ENCODE measurements around the gene PPP6R1. TPM values are rescaled to one million over a fixed set of nuclear protein-coding genes. Genes with fewer than 3 reads are reported as not detected.

PPP6R1 gene
- total RNA-seq, 1 donor from 2014 or later: 30.4 TPM

DNA sequence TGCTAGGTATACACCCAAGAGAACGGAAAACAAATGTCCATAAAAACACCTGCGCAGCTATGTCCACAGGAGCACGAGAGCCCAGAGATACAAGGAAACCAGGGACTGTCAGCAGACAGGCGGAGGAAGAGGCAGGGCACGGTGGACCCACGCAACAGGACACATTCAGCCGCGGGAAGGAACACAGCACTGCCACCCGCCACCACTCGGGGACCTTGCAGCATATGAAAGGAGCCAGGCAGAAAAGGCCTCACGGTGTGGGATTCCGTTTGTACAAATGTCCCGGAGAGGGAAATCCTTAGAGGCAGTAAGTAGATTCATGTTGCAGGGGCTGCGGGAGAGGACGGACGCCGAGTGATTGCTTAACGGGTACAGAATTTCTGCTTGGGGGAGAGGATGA lies 13.3 kb upstream of the PPP6R1 start:
- Histone ChIP-seq H3K4me3 (no peak overlapping the region), H3K36me3 (peaks cover 0 to 50% of the 10 kb centered on the region in 2 donors), H3K27me3 (no peaks in the 10 kb centered on the region), H3K9me3 (no peaks in the 10 kb centered on the region), H3K27ac (no peak overlapping the region), H3K4me1 (no peaks in the 10 kb centered on the region)
- intact Hi-C loops (cut with DNase I): no loop called here
- DNase-seq (ENCODE audit: extremely low spot score in 2 of 2): no peak
- TF ChIP-seq POLR2AphosphoS5 (IDR thresholded peaks at IDR 0.05; ENCODE audit: insufficient read depth in 1 of 2, low read depth in 1 of 2) (no peak), POLR2A (IDR thresholded peaks at IDR 0.05) (no peak)
- TF ChIP-seq, protein P1, sequence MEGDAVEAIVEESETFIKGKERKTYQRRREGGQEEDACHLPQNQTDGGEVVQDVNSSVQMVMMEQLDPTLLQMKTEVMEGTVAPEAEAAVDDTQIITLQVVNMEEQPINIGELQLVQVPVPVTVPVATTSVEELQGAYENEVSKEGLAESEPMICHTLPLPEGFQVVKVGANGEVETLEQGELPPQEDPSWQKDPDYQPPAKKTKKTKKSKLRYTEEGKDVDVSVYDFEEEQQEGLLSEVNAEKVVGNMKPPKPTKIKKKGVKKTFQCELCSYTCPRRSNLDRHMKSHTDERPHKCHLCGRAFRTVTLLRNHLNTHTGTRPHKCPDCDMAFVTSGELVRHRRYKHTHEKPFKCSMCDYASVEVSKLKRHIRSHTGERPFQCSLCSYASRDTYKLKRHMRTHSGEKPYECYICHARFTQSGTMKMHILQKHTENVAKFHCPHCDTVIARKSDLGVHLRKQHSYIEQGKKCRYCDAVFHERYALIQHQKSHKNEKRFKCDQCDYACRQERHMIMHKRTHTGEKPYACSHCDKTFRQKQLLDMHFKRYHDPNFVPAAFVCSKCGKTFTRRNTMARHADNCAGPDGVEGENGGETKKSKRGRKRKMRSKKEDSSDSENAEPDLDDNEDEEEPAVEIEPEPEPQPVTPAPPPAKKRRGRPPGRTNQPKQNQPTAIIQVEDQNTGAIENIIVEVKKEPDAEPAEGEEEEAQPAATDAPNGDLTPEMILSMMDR (IDR thresholded peaks at IDR 0.05): no peak

DNA sequence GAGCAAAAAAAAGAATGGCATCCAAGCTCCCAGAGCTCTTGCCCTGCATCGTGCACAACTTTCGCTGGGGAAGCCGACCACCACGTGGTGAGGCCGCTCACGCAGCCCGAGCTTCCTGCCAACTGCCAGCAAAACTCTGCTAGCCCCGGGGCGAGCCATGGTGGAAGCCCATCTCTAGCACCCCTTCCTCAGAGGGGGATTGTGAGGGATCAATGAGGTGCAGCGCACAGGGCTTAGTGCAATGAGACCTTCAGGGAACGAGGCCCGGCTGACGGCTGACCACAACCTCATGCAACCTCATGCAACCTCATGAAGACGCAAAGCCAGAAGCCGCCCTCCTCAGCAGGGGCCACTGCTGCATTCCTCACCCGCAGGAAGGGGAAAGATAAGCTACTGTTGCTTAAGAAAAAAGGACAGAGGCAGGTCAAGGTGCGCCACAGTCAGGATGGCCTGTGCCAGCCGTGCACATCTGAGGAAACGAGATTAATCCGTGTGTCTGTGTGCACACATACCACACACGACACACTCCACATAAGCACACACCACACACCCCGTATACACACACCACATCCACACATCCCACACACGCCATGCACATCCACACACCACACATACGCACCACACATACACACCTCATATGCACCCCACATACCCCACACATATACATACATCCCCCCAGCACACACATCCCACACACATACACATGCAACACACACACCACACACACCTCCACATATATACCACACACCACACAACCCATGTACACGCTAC lies 11.5 kb upstream of the PPP6R1 start:
- Histone ChIP-seq H3K9me3 (no peaks in the 10 kb centered on the region), H3K4me1 (no peaks in the 10 kb centered on the region), H3K36me3 (peaks cover 0 to 42% of the 10 kb centered on the region in 2 donors), H3K27me3 (no peaks in the 10 kb centered on the region), H3K4me3 (no peak overlapping the region), H3K27ac (no peak overlapping the region)
- TF ChIP-seq, protein P1 (IDR thresholded peaks at IDR 0.05): no peak
- TF ChIP-seq POLR2AphosphoS5 (IDR thresholded peaks at IDR 0.05; ENCODE audit: insufficient read depth in 1 of 2, low read depth in 1 of 2) (no peak), POLR2A (IDR thresholded peaks at IDR 0.05) (no peak)
- no peak for DNase-seq (ENCODE audit: extremely low spot score in 2 of 2)
- intact Hi-C loops (cut with DNase I): no loop called here

DNA sequence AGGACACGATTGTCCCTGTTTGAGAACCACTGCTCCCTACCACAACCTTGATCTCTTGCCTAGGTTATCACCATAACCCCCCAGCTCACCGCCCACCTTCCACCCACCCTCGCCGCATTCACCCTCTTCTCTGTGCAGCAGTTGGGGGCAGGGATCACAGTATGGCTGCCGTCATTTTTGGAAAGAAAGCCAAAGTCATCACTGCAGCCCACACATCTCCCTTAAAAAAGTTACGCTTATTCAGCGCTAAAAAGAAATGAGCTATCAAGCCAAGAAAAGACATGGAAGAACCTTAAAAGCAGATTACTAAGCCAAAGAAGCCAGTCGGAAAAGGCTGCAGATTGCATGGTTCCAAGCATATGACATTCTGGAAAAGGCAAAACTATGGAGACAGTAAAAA lies 10.5 kb upstream of the PPP6R1 start:
- no peak for DNase-seq (ENCODE audit: extremely low spot score in 2 of 2)
- TF ChIP-seq POLR2AphosphoS5 (IDR thresholded peaks at IDR 0.05; ENCODE audit: insufficient read depth in 1 of 2, low read depth in 1 of 2): no peak
- TF ChIP-seq, protein P1 (IDR thresholded peaks at IDR 0.05): no peak
- TF ChIP-seq POLR2A (IDR thresholded peaks at IDR 0.05): no peak
- H3K4me3 ChIP-seq: no peak overlapping the region
- no peaks in the 10 kb centered on the region for H3K27me3 ChIP-seq
- H3K36me3 ChIP-seq: peaks cover 0 to 32% of the 10 kb centered on the region in 2 donors
- H3K27ac ChIP-seq: no peak overlapping the region
- intact Hi-C loops (cut with DNase I): no loop called here
- no peaks in the 10 kb centered on the region for H3K9me3 ChIP-seq
- no peaks in the 10 kb centered on the region for H3K4me1 ChIP-seq

DNA sequence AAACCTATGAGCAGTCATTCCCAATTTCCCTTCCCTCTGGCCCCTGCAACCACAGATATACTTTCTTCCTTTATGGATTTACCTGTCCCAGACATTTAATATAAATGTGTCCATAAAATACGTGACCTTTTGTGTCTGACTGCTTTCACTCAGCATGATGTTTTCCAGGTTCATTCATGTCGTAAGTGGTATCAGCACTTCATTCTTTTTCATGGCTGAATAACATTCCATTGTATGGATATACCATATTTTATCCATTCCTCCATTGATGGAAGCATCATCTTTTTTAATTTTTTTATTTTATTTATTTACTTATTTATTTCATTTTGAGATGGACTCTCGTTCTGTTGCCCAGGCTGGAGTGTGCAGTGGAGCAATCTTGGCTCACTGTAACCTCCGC lies 8.0 kb upstream of the PPP6R1 start:
- Histone ChIP-seq H3K4me3 (no peak overlapping the region), H3K27me3 (no peaks in the 10 kb centered on the region), H3K9me3 (no peaks in the 10 kb centered on the region), H3K4me1 (no peaks in the 10 kb centered on the region), H3K36me3 (peaks cover 0 to 12% of the 10 kb centered on the region in 2 donors), H3K27ac (no peak overlapping the region)
- DNase-seq (ENCODE audit: extremely low spot score in 2 of 2): no peak
- intact Hi-C loops (cut with DNase I): no loop called here
- TF ChIP-seq POLR2AphosphoS5 (IDR thresholded peaks at IDR 0.05; ENCODE audit: insufficient read depth in 1 of 2, low read depth in 1 of 2): no peak
- no peak for TF ChIP-seq POLR2A (IDR thresholded peaks at IDR 0.05)
- TF ChIP-seq, protein P1 (IDR thresholded peaks at IDR 0.05): no peak

DNA sequence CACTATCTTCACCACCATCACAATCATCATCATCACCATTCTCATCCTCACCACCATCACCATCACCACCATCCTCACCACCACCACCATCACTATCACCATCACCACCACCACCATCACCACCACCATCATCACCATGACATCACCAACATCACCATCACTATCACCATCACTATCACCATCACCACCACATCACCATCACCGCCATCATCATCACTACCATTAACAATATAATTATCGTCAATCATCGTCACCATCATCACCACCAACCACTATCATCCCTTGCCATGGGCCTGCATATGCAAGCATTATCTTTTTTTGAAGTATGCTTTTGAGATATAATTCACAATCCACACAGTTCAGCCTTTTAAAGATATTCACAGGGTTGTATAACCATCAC lies 7.6 kb upstream of the PPP6R1 start:
- no peak overlapping the region for H3K4me3 ChIP-seq
- TF ChIP-seq POLR2AphosphoS5 (IDR thresholded peaks at IDR 0.05; ENCODE audit: insufficient read depth in 1 of 2, low read depth in 1 of 2) (no peak), POLR2A (IDR thresholded peaks at IDR 0.05) (no peak)
- TF ChIP-seq, protein P1 (IDR thresholded peaks at IDR 0.05): no peak
- peaks cover 0 to 8% of the 10 kb centered on the region in 2 donors for H3K36me3 ChIP-seq
- no peaks in the 10 kb centered on the region for H3K4me1 ChIP-seq
- no peak overlapping the region for H3K27ac ChIP-seq
- no peak for DNase-seq (ENCODE audit: extremely low spot score in 2 of 2)
- intact Hi-C loops (cut with DNase I): no loop called here
- no peaks in the 10 kb centered on the region for H3K9me3 ChIP-seq
- H3K27me3 ChIP-seq: no peaks in the 10 kb centered on the region

Measured in vagina (tissue), 2 donors.